ENCODE results near the gene MILR1.

DNA sequence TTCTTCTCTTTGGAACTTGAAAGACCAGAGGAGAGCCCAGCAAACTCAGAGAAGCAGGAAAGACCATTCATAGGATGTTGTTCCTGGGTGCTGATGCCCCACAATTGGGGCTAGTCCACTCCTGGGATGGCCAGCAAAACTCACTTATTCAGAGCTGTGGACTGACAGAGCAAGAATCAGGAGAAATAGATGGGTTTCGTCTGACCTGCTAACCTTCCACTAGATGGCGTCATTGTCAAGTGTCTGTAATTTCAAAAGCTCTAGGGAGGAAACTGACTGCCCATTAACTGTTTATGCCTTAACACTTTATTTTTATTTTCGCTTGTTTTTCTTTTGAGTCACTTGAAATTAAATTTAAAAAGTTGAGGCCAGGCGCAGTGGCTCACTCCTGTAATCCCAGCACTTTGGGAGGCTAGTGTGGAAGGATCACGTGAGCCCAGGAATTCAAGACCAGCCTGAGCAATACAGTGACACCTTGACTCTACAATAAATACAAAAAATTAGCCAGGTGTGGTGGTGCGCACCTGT, 28.7 kb upstream of the MILR1 start:
- TF ChIP-seq NFATC4 (CRISPR knock-in tag; IDR thresholded peaks at IDR 0.05) (no peak), ZNF263 (CRISPR knock-in tag; IDR thresholded peaks at IDR 0.05; ENCODE audit: low read depth) (no peak), ETV6 (CRISPR knock-in tag; IDR thresholded peaks at IDR 0.05) (no peak)
- TF ChIP-seq, protein P1, sequence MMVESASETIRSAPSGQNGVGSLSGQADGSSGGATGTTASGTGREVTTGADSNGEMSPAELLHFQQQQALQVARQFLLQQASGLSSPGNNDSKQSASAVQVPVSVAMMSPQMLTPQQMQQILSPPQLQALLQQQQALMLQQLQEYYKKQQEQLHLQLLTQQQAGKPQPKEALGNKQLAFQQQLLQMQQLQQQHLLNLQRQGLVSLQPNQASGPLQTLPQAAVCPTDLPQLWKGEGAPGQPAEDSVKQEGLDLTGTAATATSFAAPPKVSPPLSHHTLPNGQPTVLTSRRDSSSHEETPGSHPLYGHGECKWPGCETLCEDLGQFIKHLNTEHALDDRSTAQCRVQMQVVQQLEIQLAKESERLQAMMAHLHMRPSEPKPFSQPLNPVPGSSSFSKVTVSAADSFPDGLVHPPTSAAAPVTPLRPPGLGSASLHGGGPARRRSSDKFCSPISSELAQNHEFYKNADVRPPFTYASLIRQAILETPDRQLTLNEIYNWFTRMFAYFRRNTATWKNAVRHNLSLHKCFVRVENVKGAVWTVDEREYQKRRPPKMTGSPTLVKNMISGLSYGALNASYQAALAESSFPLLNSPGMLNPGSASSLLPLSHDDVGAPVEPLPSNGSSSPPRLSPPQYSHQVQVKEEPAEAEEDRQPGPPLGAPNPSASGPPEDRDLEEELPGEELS (CRISPR knock-in tag; IDR thresholded peaks at IDR 0.05) = no peak
- TF ChIP-seq, protein P2, sequence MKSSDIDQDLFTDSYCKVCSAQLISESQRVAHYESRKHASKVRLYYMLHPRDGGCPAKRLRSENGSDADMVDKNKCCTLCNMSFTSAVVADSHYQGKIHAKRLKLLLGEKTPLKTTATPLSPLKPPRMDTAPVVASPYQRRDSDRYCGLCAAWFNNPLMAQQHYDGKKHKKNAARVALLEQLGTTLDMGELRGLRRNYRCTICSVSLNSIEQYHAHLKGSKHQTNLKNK (CRISPR knock-in tag; IDR thresholded peaks at IDR 0.05) = no peak
- TF ChIP-seq, protein P3, sequence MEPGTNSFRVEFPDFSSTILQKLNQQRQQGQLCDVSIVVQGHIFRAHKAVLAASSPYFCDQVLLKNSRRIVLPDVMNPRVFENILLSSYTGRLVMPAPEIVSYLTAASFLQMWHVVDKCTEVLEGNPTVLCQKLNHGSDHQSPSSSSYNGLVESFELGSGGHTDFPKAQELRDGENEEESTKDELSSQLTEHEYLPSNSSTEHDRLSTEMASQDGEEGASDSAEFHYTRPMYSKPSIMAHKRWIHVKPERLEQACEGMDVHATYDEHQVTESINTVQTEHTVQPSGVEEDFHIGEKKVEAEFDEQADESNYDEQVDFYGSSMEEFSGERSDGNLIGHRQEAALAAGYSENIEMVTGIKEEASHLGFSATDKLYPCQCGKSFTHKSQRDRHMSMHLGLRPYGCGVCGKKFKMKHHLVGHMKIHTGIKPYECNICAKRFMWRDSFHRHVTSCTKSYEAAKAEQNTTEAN (CRISPR knock-in tag; IDR thresholded peaks at IDR 0.05) = no peak
- TF ChIP-seq, protein P4, sequence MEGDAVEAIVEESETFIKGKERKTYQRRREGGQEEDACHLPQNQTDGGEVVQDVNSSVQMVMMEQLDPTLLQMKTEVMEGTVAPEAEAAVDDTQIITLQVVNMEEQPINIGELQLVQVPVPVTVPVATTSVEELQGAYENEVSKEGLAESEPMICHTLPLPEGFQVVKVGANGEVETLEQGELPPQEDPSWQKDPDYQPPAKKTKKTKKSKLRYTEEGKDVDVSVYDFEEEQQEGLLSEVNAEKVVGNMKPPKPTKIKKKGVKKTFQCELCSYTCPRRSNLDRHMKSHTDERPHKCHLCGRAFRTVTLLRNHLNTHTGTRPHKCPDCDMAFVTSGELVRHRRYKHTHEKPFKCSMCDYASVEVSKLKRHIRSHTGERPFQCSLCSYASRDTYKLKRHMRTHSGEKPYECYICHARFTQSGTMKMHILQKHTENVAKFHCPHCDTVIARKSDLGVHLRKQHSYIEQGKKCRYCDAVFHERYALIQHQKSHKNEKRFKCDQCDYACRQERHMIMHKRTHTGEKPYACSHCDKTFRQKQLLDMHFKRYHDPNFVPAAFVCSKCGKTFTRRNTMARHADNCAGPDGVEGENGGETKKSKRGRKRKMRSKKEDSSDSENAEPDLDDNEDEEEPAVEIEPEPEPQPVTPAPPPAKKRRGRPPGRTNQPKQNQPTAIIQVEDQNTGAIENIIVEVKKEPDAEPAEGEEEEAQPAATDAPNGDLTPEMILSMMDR (IDR thresholded peaks at IDR 0.05) = peak; percentile 52
- TF ChIP-seq, protein P5, sequence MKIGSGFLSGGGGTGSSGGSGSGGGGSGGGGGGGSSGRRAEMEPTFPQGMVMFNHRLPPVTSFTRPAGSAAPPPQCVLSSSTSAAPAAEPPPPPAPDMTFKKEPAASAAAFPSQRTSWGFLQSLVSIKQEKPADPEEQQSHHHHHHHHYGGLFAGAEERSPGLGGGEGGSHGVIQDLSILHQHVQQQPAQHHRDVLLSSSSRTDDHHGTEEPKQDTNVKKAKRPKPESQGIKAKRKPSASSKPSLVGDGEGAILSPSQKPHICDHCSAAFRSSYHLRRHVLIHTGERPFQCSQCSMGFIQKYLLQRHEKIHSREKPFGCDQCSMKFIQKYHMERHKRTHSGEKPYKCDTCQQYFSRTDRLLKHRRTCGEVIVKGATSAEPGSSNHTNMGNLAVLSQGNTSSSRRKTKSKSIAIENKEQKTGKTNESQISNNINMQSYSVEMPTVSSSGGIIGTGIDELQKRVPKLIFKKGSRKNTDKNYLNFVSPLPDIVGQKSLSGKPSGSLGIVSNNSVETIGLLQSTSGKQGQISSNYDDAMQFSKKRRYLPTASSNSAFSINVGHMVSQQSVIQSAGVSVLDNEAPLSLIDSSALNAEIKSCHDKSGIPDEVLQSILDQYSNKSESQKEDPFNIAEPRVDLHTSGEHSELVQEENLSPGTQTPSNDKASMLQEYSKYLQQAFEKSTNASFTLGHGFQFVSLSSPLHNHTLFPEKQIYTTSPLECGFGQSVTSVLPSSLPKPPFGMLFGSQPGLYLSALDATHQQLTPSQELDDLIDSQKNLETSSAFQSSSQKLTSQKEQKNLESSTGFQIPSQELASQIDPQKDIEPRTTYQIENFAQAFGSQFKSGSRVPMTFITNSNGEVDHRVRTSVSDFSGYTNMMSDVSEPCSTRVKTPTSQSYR (CRISPR knock-in tag; IDR thresholded peaks at IDR 0.05) = no peak
- TF ChIP-seq, protein P6, sequence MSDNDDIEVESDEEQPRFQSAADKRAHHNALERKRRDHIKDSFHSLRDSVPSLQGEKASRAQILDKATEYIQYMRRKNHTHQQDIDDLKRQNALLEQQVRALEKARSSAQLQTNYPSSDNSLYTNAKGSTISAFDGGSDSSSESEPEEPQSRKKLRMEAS (CRISPR knock-in tag; IDR thresholded peaks at IDR 0.05) = no peak
- TF ChIP-seq, protein P7, sequence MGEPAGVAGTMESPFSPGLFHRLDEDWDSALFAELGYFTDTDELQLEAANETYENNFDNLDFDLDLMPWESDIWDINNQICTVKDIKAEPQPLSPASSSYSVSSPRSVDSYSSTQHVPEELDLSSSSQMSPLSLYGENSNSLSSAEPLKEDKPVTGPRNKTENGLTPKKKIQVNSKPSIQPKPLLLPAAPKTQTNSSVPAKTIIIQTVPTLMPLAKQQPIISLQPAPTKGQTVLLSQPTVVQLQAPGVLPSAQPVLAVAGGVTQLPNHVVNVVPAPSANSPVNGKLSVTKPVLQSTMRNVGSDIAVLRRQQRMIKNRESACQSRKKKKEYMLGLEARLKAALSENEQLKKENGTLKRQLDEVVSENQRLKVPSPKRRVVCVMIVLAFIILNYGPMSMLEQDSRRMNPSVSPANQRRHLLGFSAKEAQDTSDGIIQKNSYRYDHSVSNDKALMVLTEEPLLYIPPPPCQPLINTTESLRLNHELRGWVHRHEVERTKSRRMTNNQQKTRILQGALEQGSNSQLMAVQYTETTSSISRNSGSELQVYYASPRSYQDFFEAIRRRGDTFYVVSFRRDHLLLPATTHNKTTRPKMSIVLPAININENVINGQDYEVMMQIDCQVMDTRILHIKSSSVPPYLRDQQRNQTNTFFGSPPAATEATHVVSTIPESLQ (CRISPR knock-in tag; IDR thresholded peaks at IDR 0.05) = no peak
